ENCODE data around the gene SLC66A1. TPM values are rescaled to one million over a fixed set of nuclear protein-coding genes. Genes with fewer than 3 reads are reported as not detected.

The SLC66A1 gene
- total and polyA plus RNA-seq, 2 donors (not counting 3 experiments of a cell fraction or from before 2014, with no cell fraction given): 15.3 to 32.6 TPM

GRCh38 chr1:19354531-19354981 is 42.4 kb downstream of the SLC66A1 start:
- Histone ChIP-seq H2AFZ (ENCODE audit: low read depth, low read length) (no peak overlapping the region), H3K9me1 (replicated peaks; ENCODE audit: control insufficient read depth, extremely low read depth, insufficient read depth, low read length) (no peaks in the 10 kb centered on the region), H3K4me2 (ENCODE audit: insufficient read depth, low read length) (no peak overlapping the region), H3K9me3 (replicated peaks; ENCODE audit: control insufficient read depth, insufficient read depth, low read length) (no peaks in the 10 kb centered on the region), H3K9ac (replicated peaks; ENCODE audit: extremely low read depth, insufficient read depth, low read length) (no peak overlapping the region), H3K79me2 (ENCODE audit: control insufficient read depth, insufficient read depth, low read length) (peaks cover 2% of the 10 kb centered on the region), H3K27me3 (ENCODE audit: control insufficient read depth in 2 of 2, insufficient read depth in 2 of 2, low read length in 2 of 2) (no peaks in the 10 kb centered on the region), H4K20me1 (replicated peaks; ENCODE audit: control insufficient read depth, extremely low read depth, insufficient read depth, low read length) (no peaks in the 10 kb centered on the region), H3K4me1 (ENCODE audit: control insufficient read depth, extremely low read depth, insufficient read depth, low read length) (no peaks in the 10 kb centered on the region), H3K27ac (ENCODE audit: insufficient read depth, low read depth, low read length) (no peak overlapping the region), H3K36me3 (ENCODE audit: control insufficient read depth in 2 of 2, extremely low read depth in 1 of 2, insufficient read depth in 2 of 2, low read length in 2 of 2) (peaks cover 4 to 42% of the 10 kb centered on the region in 2 experiments), H3K4me3 (replicated peaks in 1 of 3; ENCODE audit: insufficient read depth in 1 of 3, low read depth in 1 of 3, low read length in 3 of 3) (no peak overlapping the region)
- DNase-seq (ENCODE audit: low read depth, low spot score): no peak
- dilution Hi-C loops (cut with MboI; ENCODE audit: extremely low pct_ligation_motif_present, low sequenced_read_pairs): no loop called here
- POLR2A ChIA-PET: no interaction called here
- intact Hi-C loops (cut with micrococcal nuclease): no loop called here
- CTCF ChIA-PET: interaction anchor here (1.1 to 1.7 kb wide), 3 partner anchors 9 to 13 kb away, joined by 3 to 6 read pairs (median 4); no protein-coding TSS in a partner anchor
- TF ChIP-seq, protein P1, sequence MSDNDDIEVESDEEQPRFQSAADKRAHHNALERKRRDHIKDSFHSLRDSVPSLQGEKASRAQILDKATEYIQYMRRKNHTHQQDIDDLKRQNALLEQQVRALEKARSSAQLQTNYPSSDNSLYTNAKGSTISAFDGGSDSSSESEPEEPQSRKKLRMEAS (IDR thresholded peaks at IDR 0.05; ENCODE audit: insufficient read depth, insufficient read length): no peak
- TF ChIP-seq, protein P2, sequence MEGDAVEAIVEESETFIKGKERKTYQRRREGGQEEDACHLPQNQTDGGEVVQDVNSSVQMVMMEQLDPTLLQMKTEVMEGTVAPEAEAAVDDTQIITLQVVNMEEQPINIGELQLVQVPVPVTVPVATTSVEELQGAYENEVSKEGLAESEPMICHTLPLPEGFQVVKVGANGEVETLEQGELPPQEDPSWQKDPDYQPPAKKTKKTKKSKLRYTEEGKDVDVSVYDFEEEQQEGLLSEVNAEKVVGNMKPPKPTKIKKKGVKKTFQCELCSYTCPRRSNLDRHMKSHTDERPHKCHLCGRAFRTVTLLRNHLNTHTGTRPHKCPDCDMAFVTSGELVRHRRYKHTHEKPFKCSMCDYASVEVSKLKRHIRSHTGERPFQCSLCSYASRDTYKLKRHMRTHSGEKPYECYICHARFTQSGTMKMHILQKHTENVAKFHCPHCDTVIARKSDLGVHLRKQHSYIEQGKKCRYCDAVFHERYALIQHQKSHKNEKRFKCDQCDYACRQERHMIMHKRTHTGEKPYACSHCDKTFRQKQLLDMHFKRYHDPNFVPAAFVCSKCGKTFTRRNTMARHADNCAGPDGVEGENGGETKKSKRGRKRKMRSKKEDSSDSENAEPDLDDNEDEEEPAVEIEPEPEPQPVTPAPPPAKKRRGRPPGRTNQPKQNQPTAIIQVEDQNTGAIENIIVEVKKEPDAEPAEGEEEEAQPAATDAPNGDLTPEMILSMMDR (IDR thresholded peaks at IDR 0.05; ENCODE audit: extremely low read depth in 1 of 2, insufficient read depth in 1 of 2, low read depth in 1 of 2, low read length in 2 of 2): no peak
- TF ChIP-seq FOS (IDR thresholded peaks at IDR 0.05; ENCODE audit: borderline replicate concordance, insufficient read depth, low read length): no peak
- TF ChIP-seq GATA2 (IDR thresholded peaks at IDR 0.05; ENCODE audit: insufficient read depth, insufficient read length, low read depth, low read length): no peak
- TF ChIP-seq JUN (IDR thresholded peaks at IDR 0.05; ENCODE audit: borderline replicate concordance, insufficient read depth, insufficient read length, low read depth): no peak
- no peak for TF ChIP-seq POLR2AphosphoS5 (IDR thresholded peaks at IDR 0.05; ENCODE audit: insufficient read depth, low read depth, low read length)
- TF ChIP-seq EZH2 (IDR thresholded peaks at IDR 0.05; ENCODE audit: borderline replicate concordance, low read depth, low read length, severe bottlenecking): no peak
- TF ChIP-seq POLR2A (IDR thresholded peaks at IDR 0.05; ENCODE audit: low read depth, low read length): no peak
- TF ChIP-seq MYC (IDR thresholded peaks at IDR 0.05; ENCODE audit: low read depth, low read length): no peak
- no peak for FAIRE-seq
- no TSS peak for BruUV-seq (replicated peaks)

Data from endothelial cell of umbilical vein (primary cell).